C4-2B (cell line): ENCODE data around the gene HEATR5A.

Experiments used
- ZFX ChIP-seq: fragments of 450-650 bp; IDR thresholded peaks from 2 replicates; pipeline ENCODE4 v1.6.1; 2017
- TF ChIP-seq, protein P1 (sequence below): fragments of 450-650 bp; conservative IDR thresholded peaks from 2 replicates; pipeline ENCODE4 v1.5.1; 2017; ENCODE audit warnings: mild to moderate bottlenecking

DNA sequence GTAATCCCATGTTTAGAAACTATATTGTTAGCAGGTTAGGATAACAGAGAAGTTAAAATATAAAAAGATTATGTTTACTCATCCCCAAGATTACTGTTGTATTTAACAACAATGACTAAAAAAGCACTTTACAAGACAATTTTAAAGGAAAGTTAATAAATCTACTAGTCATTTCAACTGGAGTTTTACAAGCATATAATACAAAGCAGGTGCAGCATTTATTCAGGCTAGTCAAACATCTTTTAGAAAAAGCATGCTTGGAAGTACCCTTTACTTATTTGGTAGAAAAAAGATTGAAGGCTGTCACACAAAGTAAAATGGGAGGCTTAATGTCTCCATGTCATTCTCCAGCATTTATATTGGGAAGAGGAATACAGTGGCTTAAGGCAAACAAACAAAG, 80.6 kb downstream of the HEATR5A start:
- TF ChIP-seq, protein P1, sequence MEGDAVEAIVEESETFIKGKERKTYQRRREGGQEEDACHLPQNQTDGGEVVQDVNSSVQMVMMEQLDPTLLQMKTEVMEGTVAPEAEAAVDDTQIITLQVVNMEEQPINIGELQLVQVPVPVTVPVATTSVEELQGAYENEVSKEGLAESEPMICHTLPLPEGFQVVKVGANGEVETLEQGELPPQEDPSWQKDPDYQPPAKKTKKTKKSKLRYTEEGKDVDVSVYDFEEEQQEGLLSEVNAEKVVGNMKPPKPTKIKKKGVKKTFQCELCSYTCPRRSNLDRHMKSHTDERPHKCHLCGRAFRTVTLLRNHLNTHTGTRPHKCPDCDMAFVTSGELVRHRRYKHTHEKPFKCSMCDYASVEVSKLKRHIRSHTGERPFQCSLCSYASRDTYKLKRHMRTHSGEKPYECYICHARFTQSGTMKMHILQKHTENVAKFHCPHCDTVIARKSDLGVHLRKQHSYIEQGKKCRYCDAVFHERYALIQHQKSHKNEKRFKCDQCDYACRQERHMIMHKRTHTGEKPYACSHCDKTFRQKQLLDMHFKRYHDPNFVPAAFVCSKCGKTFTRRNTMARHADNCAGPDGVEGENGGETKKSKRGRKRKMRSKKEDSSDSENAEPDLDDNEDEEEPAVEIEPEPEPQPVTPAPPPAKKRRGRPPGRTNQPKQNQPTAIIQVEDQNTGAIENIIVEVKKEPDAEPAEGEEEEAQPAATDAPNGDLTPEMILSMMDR: no peak
- TF ChIP-seq ZFX: no peak
